GM21619 (cell line): ENCODE data around the gene NEK7.
A peak's percentile ranks its signal among the peaks of the same experiment; 100 is the strongest.

ENCODE experiments used
- ATAC-seq: cut with Tn5 transposase; IDR thresholded peaks from one replicate; pipeline ENCODE4 v1.9.1; 2021; ENCODE audit not compliant: unreplicated experiment

Gene NEK7

DNA sequence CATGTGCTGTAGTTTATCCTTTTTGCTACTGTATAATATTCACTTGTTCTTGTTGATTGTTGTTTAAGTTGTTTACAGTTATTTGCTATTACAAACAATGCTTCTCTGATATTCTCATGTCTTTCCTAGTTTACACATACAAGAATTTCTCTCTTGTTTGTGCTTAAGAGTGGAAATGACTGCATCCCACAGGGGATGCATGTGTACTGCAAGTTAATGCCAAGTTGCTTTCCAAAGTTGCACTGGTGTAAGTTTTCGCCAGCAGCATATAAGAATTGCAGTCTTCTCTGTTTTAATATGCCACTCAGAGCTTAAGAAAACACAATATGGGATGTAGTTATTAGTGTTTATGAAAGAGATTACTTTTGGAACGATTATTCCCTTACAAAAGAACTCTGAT is 97.7 kb downstream of the NEK7 start:
- no peak for ATAC-seq

DNA sequence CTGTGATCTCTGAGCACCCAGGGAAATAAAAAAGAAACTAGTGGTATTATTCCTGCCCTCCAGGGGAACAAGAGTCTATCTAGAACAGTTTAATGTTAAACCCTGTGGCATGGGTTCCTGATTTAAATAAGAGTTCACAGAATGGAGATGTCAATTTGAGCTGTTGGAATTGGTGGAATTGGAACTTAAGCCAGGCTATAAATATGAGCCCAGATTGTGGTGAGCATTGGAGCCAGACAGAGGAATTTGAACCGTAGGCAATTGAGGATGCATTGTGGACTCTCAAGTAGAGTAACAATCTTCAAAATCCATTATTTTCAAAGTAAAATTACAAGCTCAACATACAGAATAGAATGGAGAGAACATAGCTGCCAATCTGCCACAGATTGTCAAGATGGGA is 98.2 kb downstream of the NEK7 start:
- no peak for ATAC-seq

DNA sequence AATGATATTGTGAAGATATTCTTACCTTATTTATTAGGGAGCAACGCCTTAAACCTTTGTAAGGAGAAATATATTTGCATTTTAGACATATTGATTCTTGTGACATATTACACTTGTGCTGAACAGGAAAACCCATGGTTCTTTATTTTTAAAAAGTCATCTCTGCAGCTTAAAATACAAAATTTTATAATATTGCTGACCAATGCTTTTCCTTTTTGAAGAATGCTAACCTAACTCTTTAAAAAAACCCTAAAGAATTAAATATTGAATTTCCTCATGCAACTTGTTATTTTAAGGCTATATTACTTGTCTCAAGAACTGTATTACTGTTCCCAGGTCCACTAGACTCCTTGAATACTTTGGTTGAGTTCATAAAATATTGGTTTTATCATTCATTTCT is 99.0 kb downstream of the NEK7 start:
- no peak for ATAC-seq

DNA sequence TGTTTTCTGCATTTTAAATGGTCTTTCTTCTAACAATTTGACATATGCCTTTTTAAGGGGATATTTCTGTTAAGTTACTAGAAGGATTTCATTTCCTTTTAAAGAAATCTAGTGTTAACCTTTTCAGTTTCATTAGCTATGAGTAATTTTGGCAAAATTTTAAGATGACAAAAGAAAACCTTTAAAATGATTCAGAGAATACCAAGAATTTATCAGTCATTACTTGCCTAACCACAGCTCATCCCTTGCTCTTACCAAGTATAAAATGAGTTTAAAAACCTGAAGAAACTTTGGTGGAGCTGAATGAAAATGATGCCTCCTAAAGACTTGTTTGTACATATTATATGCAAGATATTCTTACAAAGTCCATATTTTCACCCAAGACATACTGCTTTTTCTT is 101.7 kb downstream of the NEK7 start:
- peak; percentile 57 for ATAC-seq

DNA sequence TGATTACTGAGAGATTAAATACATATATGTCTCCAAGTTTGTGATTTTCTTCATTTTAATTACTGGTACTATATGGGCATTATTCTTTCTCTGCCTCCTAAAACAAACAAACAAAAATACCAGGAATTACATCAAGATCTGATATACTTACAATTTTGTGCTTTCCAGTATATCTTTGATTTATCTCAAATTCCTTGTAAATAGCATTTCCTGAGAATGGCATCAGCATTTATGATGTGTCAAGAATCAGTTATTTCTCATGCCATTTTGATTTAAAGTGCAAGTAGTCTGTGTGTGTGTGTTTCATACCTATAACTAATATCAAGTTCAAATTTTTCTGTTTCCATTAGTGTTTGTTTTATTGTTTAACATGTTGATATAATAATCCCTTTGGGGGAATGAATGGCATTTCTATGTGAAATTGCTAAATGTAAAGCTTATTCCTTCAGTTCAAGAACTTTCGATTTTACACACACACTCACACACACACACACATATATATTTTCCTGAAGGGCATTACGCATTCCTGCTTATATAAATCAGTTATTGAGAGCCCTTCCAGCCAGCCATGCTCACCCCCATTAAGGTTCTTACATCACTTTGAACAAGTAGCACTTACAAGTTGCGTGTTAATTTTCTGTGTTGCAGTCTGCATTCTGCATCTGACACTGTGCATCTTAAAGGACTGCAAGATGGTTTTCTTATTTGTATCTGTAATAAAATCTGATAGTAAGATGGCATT is 102.7 kb downstream of the NEK7 start:
- ATAC-seq: no peak

DNA sequence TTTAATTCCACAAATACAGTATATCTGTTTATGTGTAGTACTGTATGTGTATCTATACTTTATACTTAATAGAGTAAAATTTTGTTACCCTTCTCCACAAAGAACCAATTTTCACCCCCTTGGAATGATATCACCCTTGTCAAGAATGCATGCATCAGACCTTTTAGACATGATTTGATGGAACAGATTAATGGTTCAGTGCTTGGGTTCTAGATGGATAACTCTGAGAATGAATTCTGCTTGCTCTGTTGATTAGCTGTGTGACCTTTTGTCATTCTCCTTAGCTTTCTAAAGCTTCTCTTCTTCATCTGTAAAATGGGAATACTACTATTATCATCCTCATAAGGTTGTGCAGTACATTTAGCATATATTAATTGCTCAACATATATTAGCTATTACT is 105.1 kb downstream of the NEK7 start:
- no peak for ATAC-seq

DNA sequence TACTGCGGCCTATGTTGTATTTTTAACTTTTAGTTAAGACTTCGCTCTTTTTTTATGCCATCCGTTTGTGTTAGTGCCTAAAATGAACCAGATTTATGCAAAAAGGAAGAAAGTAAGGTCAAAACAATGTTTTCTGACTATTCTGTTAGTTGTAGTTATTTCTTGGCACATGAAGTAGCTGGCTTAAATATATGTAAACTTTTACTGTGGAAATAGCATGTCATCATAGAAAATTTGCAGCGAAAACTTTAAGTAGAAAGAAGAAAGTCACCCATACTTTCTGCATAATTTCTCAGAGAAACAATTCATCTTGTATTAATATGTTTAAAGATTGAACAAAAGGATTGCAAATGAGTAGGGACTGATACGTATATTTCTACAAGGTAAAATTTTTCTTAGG is 106.4 kb downstream of the NEK7 start:
- ATAC-seq: no peak

DNA sequence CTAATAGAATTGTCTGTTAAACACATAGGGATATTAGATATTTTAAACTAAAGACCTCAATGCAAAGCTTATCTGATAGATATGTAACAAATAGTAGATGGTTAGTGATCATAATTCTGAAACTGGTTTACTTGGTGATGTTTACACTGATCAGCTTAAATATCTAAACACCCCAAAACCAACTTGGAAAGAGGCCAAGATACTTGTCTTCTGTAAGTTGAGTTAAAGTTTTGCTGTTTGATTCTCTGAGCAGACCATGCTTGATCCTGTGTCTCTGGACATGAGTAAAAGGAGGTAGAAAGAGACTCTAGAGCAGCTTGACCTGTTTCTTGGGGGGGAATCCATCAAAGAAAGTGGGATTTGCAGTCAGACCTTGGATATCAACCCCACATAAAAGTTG is 107.5 kb downstream of the NEK7 start:
- ATAC-seq: no peak

DNA sequence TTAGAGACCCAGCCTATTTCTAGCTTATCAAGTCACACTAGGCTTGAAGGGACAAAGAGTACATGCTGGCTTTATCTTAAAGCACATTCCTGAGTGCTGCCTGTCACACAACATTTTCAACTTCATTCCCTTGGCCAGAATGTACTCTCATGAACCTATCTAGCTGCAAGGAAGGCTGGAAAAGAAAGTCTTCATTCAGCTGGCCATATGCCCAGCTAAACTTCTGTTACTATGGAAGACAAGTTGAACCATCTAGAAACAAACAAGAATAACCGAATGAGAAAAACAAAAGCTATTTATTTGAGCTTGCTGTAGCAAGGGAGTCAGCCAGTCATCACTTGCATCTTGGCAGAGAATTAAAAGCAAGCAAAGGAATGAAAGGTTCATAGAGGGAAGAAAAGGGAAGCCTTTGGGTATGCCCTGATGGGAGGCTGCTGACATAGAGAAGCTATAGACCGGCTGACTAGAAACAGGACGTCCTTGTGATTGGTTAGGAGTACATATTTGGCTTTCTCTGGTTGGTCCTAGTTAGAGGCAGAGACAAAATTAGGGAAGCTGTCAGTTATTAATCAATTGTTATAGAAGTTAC is 108.4 kb downstream of the NEK7 start:
- ATAC-seq: peak; percentile 51

DNA sequence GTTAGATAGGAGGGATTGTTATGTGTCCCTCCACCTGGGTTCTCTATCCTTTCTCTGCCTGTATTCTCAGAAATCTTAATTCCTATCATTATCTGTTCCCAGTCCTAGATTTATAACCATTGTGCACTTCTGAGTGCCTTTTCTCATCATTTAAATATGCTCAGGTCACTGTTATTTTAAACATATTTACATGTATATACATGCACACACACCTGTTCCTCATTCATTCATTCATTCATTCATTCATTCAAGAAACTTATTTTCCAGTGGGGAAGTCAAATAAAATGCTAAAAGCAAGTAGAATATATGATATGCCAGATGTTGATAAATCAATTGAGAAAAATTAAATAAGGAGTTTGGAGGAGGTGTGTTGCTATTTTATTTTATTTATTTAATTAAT is 110.3 kb downstream of the NEK7 start:
- ATAC-seq: no peak

DNA sequence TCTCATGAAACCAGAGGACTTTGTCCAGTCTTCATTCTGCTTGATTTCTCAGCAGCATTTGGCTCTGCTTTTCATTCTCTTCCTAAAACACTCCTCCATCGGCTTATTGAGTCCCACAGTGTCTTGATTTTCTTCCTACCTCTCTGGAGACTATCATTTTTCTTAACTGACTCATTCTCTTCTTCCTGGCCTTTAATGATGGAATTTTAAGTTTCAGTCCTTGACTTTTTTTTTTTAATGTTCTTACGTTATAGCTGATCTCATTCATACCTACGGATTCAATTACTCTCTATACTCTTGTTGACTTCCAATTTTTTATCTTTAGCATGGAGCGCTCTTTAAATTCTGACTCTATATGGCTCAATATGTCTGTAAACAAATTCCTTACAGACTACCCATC is 111.1 kb downstream of the NEK7 start:
- ATAC-seq: no peak

DNA sequence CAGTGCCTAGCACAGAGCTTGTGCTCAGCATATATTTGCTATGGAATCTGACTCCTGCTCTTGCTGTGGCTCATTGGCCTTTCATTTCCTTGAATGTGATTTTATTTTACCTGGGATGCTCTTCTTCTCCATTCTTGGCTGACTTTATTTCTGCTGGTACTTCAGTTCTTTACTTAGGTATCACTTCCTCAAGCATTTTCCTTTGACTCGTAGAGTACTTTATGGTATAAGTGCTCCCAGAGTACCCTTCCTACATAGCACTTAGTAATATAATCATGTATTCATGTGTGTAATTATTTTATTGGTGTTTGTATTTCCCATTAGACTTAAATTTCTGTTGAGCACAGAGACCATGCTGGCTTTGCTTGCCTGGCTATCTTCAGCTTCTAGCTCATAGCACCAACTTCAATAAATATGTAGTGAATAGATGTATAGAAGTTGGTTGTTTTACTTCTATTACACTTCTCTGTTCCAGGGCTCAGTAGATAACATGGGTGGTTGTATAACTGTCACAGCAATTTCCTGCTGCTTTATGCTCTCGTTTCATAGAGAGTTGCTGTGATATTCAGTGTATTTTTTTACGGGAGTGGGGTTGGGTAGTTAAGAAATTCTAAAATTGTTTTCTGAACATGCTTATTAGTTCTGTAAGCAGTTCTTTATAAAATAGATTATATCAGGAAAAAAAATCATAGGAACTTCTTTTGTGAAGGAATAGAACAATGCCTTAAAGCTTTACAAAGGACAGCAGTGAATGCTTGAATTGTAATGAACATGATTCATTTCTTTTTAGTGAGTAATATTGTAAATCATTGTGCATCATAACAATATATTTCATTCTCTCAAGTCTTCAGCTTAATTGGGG is 112.2 kb downstream of the NEK7 start:
- ATAC-seq: no peak

DNA sequence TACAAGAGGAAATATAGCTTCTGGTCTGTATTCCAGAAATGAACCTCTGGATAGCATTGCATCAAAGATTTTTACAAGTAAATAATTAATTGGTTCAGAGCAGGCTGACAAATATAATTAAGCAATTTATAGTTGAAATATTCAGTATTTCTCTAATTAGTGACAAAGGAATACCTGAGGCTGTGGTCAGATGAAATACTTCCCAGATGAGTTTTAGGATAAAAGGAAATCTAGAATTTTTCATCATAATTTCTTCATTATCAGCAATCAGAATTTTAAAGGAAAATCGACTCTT is 112.8 kb downstream of the NEK7 start:
- no peak for ATAC-seq

DNA sequence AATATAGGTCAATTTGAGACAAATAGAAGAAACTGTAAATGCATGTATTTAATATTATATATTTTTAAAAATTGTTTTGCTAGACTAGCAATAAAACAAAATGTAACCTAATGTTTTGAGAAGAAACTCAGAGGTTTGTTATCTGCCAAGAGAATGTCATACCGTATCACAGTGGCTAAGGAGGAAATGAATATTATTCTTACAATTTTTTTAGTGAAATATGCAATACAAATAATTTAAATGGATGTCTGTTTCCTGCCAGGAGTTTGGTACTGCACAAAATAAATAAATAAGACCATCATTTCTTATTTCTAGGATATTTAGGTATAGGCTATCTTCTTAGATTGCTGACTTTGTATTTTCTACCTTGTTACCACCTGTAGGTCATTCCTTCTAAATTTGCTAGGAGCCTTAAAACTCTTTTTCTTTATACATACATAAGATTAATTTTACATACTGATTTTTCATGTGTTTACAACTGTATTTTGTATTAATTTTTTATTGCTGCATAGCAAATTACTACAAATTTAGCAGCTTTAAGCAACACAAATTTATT is 113.6 kb downstream of the NEK7 start:
- ATAC-seq: no peak

DNA sequence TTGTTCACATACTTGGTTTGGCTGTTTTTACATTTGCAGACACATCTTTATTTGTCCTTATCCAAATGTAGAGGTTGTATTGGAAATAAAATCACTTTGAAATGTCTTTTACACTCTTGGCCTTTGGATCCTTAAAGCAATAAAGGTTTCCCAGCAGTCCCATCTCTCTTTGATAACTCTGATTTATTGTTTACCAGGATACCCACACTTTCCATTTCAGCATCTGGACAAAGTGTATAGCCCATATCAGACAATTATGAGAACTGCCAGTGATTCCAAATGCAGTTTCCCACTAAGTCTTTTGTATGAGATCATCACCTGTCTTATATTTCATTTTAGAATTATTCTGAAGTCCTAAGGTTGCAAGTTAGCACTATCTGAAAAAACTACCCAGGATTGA is 114.7 kb downstream of the NEK7 start:
- ATAC-seq: no peak

DNA sequence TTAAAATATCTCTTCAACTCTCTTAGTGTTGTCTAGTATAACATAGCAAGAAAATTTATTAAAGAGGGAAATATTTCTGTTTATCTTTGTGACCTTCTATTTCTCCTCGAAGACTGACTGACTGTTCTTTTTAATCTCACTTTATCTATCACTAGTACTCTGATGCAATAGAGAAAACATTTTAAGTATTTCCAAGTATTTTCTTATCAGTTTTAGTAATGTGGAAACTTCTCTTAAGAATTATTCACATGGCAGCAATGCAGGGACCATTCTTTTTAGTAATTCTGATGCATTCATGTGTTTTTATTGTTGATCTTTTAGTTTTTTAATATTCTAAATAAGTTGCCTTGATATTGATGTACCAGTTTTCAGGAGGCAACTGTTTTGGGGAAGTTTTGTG is 115.7 kb downstream of the NEK7 start:
- no peak for ATAC-seq

DNA sequence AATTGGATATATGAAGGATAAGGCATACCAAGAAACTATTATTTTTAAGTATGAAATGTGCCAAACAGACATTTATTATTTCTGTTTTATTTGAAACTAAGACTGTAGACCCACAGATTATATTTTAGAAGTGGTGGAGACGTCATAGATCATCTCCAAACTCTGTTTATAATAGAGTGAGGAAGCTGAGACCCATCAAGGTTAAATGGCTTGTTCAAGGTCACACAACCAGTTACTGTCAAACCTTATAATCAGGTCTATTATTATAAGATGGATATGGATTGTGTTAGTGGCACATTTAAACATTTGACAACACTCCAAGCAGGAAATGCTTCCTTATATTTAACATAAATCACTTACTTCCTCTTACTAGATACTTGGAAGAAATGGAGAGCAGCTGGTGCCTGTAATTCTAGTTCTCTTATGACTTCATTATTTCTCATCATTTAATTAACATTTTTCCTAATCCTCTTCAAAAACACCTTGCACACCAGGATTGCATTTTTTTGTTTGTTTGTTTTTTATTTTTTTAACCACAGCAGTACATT is 117.0 kb downstream of the NEK7 start:
- no peak for ATAC-seq

DNA sequence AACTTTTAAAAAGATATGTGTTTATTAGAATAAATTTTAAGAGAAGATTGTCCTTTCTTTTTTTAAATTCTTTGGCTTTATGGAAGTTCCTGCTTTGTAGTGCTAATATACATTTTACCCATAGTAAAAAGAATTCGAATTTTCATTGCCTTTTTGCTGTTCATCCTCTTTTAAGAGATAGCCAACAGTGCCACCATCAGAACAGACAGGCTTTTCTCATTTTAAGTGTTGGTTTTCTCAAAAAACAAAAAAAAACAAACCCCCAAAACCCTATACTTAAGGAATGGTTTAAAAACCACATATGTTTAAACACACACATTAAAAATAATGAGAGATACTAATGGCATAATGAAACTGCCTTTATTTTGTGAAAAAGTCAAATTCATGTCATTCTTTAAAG is 118.8 kb downstream of the NEK7 start:
- ATAC-seq: no peak

DNA sequence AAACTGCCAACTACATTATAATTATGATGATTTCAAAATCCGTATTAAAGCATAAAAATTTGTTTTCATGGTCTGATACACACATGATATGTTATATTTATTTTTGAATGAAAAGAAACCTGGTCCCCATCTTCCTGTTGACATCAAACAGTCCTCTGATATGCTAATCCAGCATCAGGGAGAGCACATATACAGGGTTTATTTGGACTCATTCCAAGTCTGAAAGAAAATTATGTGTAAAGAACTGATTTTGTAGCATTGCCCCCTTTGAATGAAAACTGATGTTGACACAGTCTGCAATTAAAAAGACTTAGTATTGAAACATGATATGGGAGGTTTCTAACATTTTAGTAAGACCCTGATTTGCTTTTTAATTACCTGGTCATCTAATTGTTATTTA is 119.4 kb downstream of the NEK7 start:
- no peak for ATAC-seq

DNA sequence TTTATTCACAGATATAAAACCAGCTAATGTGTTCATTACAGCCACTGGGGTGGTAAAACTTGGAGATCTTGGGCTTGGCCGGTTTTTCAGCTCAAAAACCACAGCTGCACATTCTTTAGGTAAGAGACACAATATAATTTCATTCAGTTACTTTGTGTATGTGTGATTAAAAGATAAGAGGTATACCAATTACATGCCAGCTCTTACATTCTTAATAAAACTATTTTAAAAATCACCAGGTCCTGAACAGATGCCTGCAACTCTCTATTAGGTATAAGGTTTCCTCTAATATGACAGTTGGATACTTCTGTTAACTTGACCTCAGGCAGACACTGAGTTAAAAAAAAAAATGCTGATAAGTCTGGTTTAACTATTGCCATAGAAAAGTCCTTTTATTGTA is 122.1 kb downstream of the NEK7 start:
- no peak for ATAC-seq

DNA sequence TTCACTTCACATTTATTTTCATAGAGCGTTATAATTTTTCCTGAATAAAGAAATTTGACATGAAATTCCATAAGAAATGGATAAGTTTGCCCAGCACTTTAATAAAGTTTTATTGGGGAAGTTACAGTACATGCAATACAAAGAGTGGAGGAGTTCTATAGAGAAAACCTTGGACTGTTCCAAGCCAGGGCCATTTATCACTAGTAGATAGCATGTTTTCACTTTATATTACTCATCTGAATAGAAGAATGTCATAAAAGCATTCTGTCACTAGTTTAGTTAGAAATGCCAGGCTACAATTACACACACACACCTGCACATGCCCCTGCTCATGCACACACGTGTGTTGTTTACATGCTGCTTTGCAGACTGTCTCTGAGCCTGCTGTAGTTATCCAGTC is 123.3 kb downstream of the NEK7 start:
- ATAC-seq: no peak

DNA sequence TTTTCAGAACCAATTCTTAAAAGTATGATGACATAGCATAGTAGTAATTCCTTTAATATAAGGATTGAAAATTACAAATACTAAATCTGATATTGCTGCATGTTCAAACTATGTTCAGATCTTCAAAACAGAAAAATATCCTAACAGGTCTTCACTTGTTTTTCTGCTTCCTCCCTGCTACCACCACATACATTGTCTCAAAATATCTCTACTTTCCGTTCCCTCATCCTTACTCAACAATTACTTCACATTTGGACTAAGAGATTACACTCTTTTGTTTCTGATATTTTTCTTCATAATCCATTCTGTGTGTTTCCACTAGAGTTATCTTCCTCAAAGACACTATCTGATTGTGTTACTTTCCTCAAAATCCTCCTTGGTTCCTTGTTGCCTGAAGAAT is 125.1 kb downstream of the NEK7 start:
- ATAC-seq: no peak
